GM19025 (cell line): Measurements from ENCODE around the gene ADCY1.

Source experiments
- ATAC-seq: cut with Tn5 transposase; IDR thresholded peaks from one replicate; pipeline ENCODE4 v1.9.1; 2021; ENCODE audit warnings: mild to moderate bottlenecking, low read depth, moderate library complexity; ENCODE audit not compliant: unreplicated experiment

Gene ADCY1

DNA sequence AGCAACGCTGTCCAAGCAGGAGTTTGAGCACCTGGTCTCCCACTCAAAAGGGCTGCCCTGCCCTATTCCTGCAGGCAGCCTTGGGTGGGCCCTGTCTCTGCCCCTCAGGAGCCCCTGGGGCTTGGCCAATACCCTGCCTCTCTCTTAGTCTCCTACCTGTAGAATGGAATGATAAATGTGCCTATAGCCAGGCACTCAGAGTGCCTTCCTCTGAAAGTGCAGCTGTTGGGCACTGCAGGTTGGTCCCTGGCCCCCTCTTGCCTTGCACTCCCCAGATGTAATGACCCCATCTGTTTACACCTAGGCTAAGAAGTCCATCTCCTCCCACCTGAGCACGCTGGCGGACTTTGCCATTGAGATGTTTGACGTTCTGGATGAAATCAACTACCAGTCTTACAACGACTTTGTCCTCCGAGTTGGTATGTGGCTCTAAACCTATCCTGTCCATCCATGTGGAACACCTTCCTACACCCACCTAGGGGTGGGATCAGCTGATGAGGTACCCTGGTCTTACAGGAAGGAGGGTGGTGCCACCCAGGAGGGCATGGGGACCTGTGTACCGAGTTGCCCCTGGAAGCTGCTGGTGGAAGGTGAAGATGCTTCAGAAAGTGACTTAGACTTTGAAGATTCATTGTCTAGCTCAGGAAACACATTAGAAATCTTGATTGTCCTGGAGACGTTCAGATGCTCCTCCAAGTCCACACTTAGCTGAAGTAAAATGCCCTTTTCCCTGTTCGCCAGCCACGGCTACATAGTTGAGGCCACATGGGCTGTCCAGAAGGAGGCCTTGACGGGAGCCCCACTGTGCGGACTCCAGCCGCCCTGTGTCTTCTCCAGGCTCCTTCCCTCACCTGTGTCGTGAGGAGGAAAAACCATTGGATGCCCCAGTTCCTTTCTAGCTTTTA, 134.1 kb downstream of the ADCY1 start:
- no peak for ATAC-seq

GRCh38 chr7:45709168-45710042, 135.2 kb downstream of the ADCY1 start:
- no peak for ATAC-seq

GRCh38 chr7:45710271-45711160, 136.3 kb downstream of the ADCY1 start:
- ATAC-seq, result no peak

- no peak for ATAC-seq
These were observed 137.0 kb downstream of the ADCY1 start for GRCh38 chr7:45711161-45711490.

DNA sequence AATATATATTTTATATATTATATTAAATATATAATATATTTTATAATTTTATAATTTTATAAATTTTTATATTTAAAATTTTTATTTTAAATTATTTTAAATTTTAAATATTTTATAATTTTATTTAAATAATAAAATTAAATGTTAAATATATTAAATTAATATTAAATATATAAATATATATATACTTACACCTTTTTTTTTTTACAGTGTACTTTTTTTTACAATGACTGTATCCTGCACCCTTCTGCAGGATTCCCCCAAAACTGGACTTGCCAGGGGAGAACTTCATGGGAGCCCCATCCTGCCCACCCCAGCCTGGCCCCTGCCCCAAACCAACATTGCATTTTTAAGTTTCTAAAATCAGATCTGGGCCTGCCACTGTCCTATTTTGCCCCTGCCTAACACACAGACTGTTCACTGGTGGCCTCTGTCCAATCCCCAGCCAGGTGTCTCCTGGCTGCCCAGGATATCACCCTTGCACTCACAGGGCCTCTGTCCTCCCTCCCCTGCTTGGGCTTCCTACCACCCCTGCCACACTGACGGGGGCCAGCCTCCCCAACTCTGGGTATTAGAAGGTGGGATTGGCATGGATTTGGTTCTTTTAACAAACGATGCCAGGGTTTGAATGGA, 138.0 kb downstream of the ADCY1 start:
- no peak for ATAC-seq

DNA sequence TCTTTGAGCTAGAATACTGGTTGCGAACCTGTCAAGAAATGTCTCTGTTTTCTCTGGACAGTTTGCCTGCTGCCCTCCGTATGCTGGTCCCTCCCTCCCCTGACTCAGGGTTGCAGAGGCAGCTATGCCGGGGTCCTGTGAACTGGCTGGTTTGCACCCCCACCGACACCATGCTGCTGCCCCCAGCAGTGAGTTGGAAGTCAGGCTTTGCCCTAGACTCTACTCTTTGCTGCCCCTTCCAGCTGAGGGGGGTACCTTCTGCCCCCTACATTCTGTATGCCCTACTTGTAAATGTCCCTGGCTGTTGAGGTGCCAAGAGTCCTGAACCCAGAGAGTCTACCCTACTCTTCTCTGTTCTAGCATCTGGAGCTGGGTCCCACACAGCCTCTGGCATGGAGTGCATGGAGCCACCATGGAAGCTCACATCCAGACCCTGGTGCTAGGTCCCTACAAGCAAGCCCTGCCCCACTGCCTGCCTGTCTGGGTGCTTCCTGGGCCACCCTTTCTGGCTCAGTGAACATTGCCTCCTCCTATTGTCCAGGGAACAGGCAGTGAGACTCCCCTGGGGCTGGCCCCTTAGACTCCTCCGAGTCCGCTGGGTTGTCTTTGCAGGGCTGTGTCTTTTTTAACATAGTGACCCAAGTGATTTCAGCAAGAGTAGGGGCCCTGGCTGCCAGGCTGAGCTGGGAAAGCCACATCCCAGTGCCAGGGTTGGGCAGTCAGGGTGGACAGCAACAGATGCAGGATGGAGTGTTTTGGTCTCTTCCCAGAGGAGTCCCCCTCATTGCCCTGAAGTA, 138.9 kb downstream of the ADCY1 start:
- no peak for ATAC-seq

DNA sequence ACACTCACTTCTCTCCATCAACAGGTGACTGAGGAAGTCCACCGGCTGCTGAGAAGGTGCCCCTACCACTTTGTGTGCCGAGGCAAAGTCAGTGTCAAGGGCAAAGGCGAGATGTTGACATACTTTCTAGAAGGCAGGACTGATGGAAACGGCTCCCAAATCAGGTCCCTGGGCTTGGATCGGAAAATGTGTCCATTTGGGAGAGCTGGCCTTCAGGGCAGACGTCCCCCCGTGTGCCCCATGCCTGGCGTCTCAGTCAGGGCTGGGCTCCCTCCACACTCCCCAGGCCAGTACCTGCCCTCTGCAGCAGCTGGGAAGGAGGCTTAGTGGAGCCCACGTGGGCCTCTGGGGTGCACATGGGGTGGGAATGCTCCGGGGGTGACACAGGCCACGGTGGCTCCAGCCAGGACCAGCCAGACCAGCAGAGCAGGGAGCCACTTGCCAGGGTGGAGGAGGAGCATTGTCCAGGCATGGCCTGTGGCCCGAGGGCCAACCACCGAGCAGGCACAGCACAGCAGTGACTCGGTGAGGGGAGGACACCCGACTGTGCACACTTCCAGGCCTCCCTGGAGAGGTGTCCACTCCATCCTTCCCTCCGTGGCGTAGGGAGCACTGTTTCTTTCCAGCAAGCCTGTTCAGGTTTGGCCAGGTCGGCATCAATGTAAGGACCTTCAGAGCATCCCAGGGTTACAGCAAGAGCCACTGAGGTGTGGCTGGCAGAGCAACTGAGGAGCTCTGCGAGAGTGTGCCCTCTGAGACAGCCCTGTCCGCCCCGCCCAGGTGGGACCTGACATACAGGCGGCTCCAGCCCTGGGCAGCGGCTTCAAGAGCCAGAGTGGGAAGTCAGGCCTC, 139.7 kb downstream of the ADCY1 start:
- no peak for ATAC-seq

GRCh38 chr7:45714521-45714820, 140.3 kb downstream of the ADCY1 start:
- ATAC-seq, result no peak

- ATAC-seq, result no peak
These were observed 141.5 kb downstream of the ADCY1 start for GRCh38 chr7:45715471-45716352.

GRCh38 chr7:45716380-45717203, 142.4 kb downstream of the ADCY1 start:
- ATAC-seq, result no peak

DNA sequence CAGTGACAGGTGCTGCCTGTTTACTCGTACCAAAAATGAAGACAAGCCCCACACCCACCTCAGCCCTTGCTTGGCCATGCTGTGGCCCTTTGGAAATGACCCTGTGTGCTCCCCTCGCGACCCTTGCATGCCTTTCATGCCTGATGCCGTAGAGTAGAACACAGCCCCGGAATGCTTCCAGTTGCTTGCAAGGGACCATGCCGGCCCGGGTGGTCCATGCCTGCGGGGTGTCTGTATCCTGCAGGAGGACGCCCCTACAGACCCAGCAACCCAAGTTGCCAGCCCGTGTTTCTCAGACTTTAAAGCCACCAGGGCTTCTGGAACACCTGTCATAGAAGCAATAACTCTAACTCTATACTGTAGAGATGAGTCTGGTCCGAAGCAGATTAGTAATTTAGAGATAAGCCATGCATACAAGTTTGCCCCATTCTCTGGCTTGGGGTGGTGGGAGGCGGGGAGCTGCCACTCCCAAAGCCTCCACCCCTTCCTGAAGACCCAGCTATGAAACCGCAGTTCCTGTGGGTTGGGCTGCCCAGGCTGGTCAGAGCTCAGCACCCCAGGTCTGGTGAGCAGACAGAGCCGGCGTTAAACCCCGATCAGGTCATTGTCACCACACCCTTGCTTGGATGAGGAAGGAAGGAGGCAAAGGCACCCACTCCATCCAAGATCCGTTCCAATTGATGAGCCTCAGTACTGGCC, 143.5 kb downstream of the ADCY1 start:
- ATAC-seq, result no peak

DNA sequence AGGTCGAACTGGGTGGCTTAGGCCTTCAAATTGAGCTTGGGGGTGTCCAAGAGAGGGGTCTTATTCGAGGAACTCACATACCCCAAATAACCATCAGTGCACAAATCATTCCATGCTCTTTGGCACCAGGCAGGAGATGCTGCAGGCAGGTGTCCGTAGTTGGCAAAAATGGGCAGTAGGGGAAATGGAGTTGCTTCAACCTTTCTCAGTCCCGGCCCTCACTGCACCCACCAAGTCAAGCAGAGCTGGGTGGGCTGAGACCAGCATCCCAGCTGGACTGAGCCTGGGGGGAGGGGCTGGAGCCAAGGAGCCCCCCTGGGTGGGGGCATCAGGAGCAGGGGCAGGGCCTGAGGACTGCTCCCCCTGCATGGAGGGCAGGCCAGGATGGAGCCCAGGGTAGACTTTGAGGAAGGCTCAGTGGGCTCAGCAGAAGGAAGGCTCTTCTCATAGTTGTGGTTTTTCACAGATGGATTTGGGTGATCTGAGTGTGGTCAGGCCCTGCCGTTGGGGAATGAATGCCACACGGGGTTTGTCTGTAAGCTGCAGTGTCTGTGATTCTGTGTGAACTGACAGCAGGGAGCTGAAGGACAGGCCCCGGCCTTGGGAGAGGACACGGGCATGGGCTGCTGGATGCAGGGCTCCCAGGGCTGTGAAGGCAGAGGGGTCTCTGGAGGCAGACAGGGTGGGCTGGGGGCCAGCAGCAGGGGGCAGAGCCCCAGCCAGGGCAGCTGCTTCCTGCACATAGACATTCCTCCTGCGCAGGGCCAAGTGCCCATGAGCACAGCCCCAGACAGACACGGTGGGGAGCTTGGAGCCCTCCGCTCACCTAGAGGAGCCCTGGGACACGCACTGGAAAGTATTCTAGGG, 144.5 kb downstream of the ADCY1 start:
- ATAC-seq, result no peak

DNA sequence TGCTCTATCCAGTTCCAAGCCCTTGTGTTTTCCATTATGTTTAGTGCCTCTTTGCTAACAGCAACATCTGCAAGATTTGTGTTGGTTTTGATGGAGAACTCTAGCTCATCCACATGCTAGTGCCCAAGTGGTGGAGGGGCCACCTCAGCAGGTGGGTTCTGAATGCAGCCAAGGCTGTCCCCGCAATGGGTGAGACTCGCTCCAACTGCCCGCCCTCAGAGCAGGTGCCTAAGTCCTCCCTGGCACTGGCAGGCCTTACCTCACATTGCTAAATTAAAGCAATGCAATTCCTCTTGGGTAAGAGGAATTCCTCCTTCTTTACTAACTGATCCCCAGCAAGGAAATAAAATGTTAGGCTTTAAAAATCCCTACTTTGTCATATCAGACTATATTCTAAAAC, 146.8 kb downstream of the ADCY1 start:
- ATAC-seq, result no peak

DNA sequence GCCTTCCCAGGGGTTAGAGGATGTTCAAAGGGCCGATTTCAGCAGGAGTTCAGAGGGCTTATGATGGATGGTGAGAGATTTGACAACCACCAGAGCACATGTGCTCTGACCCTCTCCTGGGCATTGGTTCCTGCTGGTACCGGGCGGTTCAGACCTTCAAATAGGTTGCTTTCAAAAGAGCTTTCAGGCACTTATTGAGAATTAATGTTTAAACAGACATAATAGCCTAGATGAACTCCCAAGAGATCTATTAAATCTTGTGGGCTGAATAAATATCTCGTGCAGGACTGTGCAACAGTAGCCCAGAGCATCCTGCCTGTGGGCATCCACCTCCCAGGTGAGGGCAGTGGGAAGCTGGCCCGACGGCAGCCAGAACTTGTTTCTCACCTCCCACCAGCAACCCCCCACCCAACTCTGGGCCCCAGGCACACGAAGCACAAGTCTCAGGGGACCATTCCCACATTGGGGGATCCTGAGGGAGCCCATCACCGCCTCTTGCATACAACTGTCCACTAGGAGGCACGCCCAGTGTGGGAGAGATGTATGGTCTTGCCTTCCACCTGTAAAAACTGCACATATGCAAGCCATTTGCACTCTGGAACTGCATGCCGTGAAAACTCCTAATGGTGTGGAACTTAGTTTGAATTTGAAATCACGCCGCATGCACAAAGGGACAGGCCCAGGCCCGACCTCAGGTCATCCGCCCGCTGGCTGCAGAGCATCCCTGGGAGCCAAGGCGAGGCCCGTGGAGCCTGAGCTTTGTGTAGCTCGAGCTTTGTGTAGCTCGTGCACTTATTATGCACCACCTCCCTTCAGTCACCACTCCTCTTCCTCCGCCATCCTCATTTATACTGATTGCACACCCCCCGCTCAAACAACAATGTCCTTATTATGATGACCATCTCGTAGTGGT, 147.8 kb downstream of the ADCY1 start:
- no peak for ATAC-seq
